ENCODE results near the gene CRMP1. TPM values are rescaled to one million over a fixed set of nuclear protein-coding genes. Genes with fewer than 3 reads are reported as not detected.

CRMP1 gene
- total RNA-seq, 1 experiment from 2014 or later: 134 TPM

DNA sequence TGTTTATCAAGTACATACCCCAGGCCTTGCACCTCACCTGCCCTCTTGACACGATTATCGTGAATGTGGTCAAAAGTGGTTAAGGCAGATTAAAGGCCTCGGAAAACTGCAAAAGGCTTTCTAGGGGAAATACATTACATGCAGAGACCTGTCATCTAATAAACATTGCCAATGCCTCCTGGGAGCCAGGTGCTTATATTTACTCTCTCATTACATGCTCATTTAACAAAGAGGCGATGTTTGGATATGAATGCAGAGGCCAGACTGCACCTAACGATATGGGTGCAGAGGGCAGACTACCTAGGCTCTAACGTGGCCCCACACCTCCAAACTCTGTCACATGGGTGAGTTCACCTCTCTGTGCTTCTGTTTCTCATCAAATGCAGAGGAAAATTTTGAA lies 14.5 kb downstream of the CRMP1 start:
- H3K4me1 Mint-ChIP-seq: peaks cover 59% of the 10 kb centered on the region
- POLR2A ChIA-PET: no interaction called here

More for the DNA sequence above, 14.5 kb downstream of the CRMP1 start:
- H3K4me3 Mint-ChIP-seq: no peak overlapping the region
- peaks cover 5% of the 10 kb centered on the region for H3K9me3 Mint-ChIP-seq
- no peaks in the 10 kb centered on the region for H3K27me3 Mint-ChIP-seq (ENCODE audit: low read depth)
- TF ChIP-seq NR2C2 (CRISPR knock-in tag; IDR thresholded peaks at IDR 0.05): no peak
- TF ChIP-seq, protein P1, sequence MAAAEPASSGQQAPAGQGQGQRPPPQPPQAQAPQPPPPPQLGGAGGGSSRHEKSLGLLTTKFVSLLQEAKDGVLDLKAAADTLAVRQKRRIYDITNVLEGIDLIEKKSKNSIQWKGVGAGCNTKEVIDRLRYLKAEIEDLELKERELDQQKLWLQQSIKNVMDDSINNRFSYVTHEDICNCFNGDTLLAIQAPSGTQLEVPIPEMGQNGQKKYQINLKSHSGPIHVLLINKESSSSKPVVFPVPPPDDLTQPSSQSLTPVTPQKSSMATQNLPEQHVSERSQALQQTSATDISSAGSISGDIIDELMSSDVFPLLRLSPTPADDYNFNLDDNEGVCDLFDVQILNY (CRISPR knock-in tag; IDR thresholded peaks at IDR 0.05): no peak
- TF ChIP-seq ELF4 (CRISPR knock-in tag; IDR thresholded peaks at IDR 0.05; ENCODE audit: low read depth): no peak
- TF ChIP-seq, protein P2, sequence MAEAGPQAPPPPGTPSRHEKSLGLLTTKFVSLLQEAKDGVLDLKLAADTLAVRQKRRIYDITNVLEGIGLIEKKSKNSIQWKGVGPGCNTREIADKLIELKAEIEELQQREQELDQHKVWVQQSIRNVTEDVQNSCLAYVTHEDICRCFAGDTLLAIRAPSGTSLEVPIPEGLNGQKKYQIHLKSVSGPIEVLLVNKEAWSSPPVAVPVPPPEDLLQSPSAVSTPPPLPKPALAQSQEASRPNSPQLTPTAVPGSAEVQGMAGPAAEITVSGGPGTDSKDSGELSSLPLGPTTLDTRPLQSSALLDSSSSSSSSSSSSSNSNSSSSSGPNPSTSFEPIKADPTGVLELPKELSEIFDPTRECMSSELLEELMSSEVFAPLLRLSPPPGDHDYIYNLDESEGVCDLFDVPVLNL (CRISPR knock-in tag; IDR thresholded peaks at IDR 0.05; ENCODE audit: borderline replicate concordance, low read depth): no peak
- TF ChIP-seq, protein P3, sequence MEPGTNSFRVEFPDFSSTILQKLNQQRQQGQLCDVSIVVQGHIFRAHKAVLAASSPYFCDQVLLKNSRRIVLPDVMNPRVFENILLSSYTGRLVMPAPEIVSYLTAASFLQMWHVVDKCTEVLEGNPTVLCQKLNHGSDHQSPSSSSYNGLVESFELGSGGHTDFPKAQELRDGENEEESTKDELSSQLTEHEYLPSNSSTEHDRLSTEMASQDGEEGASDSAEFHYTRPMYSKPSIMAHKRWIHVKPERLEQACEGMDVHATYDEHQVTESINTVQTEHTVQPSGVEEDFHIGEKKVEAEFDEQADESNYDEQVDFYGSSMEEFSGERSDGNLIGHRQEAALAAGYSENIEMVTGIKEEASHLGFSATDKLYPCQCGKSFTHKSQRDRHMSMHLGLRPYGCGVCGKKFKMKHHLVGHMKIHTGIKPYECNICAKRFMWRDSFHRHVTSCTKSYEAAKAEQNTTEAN (CRISPR knock-in tag; IDR thresholded peaks at IDR 0.05): no peak
- TF ChIP-seq ZNF281 (CRISPR knock-in tag; IDR thresholded peaks at IDR 0.05): no peak
- no peak for TF ChIP-seq HMGA2 (CRISPR knock-in tag; IDR thresholded peaks at IDR 0.05)
- TF ChIP-seq ZNF138 (CRISPR knock-in tag; conservative IDR thresholded peaks at IDR 0.05): no peak
- TF ChIP-seq, protein P4, sequence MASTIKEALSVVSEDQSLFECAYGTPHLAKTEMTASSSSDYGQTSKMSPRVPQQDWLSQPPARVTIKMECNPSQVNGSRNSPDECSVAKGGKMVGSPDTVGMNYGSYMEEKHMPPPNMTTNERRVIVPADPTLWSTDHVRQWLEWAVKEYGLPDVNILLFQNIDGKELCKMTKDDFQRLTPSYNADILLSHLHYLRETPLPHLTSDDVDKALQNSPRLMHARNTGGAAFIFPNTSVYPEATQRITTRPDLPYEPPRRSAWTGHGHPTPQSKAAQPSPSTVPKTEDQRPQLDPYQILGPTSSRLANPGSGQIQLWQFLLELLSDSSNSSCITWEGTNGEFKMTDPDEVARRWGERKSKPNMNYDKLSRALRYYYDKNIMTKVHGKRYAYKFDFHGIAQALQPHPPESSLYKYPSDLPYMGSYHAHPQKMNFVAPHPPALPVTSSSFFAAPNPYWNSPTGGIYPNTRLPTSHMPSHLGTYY (CRISPR knock-in tag; IDR thresholded peaks at IDR 0.05): no peak
- TF ChIP-seq MLX (CRISPR knock-in tag; IDR thresholded peaks at IDR 0.05): no peak
- TF ChIP-seq SP1 (CRISPR knock-in tag; conservative IDR thresholded peaks at IDR 0.05): no peak
- no peak for TF ChIP-seq OVOL2 (CRISPR knock-in tag; IDR thresholded peaks at IDR 0.05; ENCODE audit: borderline replicate concordance)
- no peak for TF ChIP-seq SMAD3 (CRISPR knock-in tag; IDR thresholded peaks at IDR 0.05; ENCODE audit: borderline replicate concordance)
- no peak for TF ChIP-seq TEAD1 (CRISPR knock-in tag; IDR thresholded peaks at IDR 0.05)
- TF ChIP-seq, protein P5, sequence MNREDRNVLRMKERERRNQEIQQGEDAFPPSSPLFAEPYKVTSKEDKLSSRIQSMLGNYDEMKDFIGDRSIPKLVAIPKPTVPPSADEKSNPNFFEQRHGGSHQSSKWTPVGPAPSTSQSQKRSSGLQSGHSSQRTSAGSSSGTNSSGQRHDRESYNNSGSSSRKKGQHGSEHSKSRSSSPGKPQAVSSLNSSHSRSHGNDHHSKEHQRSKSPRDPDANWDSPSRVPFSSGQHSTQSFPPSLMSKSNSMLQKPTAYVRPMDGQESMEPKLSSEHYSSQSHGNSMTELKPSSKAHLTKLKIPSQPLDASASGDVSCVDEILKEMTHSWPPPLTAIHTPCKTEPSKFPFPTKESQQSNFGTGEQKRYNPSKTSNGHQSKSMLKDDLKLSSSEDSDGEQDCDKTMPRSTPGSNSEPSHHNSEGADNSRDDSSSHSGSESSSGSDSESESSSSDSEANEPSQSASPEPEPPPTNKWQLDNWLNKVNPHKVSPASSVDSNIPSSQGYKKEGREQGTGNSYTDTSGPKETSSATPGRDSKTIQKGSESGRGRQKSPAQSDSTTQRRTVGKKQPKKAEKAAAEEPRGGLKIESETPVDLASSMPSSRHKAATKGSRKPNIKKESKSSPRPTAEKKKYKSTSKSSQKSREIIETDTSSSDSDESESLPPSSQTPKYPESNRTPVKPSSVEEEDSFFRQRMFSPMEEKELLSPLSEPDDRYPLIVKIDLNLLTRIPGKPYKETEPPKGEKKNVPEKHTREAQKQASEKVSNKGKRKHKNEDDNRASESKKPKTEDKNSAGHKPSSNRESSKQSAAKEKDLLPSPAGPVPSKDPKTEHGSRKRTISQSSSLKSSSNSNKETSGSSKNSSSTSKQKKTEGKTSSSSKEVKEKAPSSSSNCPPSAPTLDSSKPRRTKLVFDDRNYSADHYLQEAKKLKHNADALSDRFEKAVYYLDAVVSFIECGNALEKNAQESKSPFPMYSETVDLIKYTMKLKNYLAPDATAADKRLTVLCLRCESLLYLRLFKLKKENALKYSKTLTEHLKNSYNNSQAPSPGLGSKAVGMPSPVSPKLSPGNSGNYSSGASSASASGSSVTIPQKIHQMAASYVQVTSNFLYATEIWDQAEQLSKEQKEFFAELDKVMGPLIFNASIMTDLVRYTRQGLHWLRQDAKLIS (CRISPR knock-in tag; IDR thresholded peaks at IDR 0.05; ENCODE audit: borderline replicate concordance): no peak
- TF ChIP-seq, protein P6, sequence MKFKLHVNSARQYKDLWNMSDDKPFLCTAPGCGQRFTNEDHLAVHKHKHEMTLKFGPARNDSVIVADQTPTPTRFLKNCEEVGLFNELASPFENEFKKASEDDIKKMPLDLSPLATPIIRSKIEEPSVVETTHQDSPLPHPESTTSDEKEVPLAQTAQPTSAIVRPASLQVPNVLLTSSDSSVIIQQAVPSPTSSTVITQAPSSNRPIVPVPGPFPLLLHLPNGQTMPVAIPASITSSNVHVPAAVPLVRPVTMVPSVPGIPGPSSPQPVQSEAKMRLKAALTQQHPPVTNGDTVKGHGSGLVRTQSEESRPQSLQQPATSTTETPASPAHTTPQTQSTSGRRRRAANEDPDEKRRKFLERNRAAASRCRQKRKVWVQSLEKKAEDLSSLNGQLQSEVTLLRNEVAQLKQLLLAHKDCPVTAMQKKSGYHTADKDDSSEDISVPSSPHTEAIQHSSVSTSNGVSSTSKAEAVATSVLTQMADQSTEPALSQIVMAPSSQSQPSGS (CRISPR knock-in tag; IDR thresholded peaks at IDR 0.05; ENCODE audit: borderline replicate concordance, low read depth): no peak
- no peak overlapping the region for H3K27ac Mint-ChIP-seq
- peaks cover 10% of the 10 kb centered on the region; the same call in 1 of the 2 replicates for H3K36me3 Mint-ChIP-seq
- CTCF ChIA-PET: no interaction called here
- DNase-seq (ENCODE audit: low spot score): no peak
- ATAC-seq: no peak

Data from WTC11 (cell line).